Esophagus squamous epithelium (tissue), 4 donors: ENCODE results near the gene RRP1.

ENCODE experiments used
- POLR2A ChIP-seq, 4 donors: fragments of 450-650 bp; IDR thresholded peaks; one replicate each; pipeline ENCODE4 v1.6.1; 2017; ENCODE audit warnings: antibody characterized with exemption in 4 of 4, mild to moderate bottlenecking in 4 of 4, moderate library complexity in 3 of 4
- TF ChIP-seq, protein P1 (sequence below), 6 experiments: fragments of 450-650 bp in 4 of 6; fragments of 200-600 bp in 2 of 6; sonication (generic) in 2 of 6; IDR thresholded peaks; one replicate each; pipeline ENCODE4 v1.5.1; 2016 to 2019; ENCODE audit warnings: antibody characterized with exemption in 6 of 6, mild to moderate bottlenecking in 4 of 6, moderate library complexity in 4 of 6

DNA sequence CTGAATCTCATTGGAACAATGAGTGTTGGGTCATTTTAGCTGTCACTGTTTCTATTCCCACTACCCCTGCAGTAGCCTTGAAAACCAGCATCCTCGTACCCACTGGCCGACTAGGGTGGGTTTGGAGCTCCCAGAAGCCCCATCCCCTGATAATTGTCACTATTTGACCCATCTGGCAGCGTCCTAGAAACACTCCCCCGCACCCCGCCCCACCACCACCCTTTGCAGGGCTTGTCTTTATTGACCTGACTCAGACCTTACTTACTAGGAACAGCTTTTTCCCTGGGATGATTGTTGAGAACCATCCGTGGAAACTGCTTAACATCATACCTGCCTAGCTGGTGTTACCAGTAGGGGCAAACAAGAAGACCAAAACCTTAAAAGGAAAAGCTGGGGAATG, 47.2 kb downstream of the RRP1 start:
- TF ChIP-seq, protein P1, sequence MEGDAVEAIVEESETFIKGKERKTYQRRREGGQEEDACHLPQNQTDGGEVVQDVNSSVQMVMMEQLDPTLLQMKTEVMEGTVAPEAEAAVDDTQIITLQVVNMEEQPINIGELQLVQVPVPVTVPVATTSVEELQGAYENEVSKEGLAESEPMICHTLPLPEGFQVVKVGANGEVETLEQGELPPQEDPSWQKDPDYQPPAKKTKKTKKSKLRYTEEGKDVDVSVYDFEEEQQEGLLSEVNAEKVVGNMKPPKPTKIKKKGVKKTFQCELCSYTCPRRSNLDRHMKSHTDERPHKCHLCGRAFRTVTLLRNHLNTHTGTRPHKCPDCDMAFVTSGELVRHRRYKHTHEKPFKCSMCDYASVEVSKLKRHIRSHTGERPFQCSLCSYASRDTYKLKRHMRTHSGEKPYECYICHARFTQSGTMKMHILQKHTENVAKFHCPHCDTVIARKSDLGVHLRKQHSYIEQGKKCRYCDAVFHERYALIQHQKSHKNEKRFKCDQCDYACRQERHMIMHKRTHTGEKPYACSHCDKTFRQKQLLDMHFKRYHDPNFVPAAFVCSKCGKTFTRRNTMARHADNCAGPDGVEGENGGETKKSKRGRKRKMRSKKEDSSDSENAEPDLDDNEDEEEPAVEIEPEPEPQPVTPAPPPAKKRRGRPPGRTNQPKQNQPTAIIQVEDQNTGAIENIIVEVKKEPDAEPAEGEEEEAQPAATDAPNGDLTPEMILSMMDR (IDR thresholded peaks at IDR 0.05): no peak
- TF ChIP-seq POLR2A (IDR thresholded peaks at IDR 0.05): no peak
